Measurements from ENCODE around the gene MPP4. TPM values are rescaled to one million over a fixed set of nuclear protein-coding genes. Genes with fewer than 3 reads are reported as not detected.
A peak's percentile ranks its signal among the peaks of the same experiment; 100 is the strongest.

MPP4 gene
- total and polyA plus RNA-seq, 10 of the 15 experiments (the other 5 are each of a cell fraction or from before 2014, with no cell fraction given) = 0.03 to 0.14 (median 0.05) TPM; not detected in 4

DNA sequence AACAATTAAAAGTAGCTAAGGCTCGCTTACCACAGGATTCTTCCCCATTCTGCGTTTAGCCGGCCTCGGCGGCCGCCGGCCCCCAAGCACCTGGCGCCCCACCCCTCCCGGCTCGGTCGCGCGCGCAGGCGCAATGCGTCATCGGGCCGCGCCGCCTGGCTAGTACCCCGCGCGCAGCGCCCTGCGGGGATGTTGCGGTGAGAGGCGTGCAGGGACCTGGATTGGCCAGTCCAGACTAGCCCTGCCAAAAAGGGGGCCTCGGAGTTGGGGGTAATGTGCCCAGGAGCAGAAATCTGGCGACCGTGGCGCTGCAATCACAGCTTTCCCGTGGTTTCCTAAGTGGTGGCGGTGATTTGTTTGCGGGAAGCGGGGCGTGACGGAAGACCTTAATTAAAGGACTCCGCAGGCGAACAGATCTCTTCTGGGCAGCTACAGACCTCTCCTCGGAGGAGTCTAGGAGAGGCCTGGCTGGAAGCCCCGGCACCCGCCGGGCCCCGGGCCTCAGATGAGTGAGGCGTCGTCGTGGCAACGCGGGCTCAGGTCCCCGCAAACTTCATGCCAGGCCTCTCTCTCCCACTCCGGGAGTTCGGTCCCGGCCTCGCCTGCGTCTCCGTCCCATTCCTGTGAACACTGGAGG lies 55.7 kb downstream of the MPP4 start (continued):
- TF ChIP-seq, protein P1, sequence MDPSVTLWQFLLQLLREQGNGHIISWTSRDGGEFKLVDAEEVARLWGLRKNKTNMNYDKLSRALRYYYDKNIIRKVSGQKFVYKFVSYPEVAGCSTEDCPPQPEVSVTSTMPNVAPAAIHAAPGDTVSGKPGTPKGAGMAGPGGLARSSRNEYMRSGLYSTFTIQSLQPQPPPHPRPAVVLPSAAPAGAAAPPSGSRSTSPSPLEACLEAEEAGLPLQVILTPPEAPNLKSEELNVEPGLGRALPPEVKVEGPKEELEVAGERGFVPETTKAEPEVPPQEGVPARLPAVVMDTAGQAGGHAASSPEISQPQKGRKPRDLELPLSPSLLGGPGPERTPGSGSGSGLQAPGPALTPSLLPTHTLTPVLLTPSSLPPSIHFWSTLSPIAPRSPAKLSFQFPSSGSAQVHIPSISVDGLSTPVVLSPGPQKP (IDR thresholded peaks at IDR 0.05; ENCODE audit: low read depth, low read length) = no peak
- TF ChIP-seq SMAD5 (IDR thresholded peaks at IDR 0.05; ENCODE audit: low read depth) (no peak), EP300 (IDR thresholded peaks at IDR 0.05; ENCODE audit: borderline replicate concordance in 1 of 2, control insufficient read depth in 1 of 2, low read depth in 2 of 2, low read length in 2 of 2) (0 out of 4 replicates have a peak, but pooled peaks of 1 of the 2 experiments have one; percentile 17), MTA3 (IDR thresholded peaks at IDR 0.05; ENCODE audit: borderline replicate concordance, low read length) (peak; percentile 4; the same call in 1 of the 2 replicates), NFYB (IDR thresholded peaks at IDR 0.05; ENCODE audit: insufficient read depth, low read depth, low read length) (no peak), ESRRA (IDR thresholded peaks at IDR 0.05; ENCODE audit: low read length) (no peak), NRF1 (conservative IDR thresholded peaks at IDR 0.05; ENCODE audit: low read depth, low read length) (peak; percentile 61), CREB1 (IDR thresholded peaks at IDR 0.05; ENCODE audit: low read depth) (peak; percentile 97), NR2C1 (IDR thresholded peaks at IDR 0.05) (no peak), RUNX3 (IDR thresholded peaks at IDR 0.05; ENCODE audit: low read length) (peak; percentile 90), CREM (IDR thresholded peaks at IDR 0.05; ENCODE audit: low read depth) (peak; percentile 98), RFX5 (IDR thresholded peaks at IDR 0.05; ENCODE audit: low read depth, low read length) (no peak), EED (IDR thresholded peaks at IDR 0.05; ENCODE audit: low read depth) (no peak), CHD2 (IDR thresholded peaks at IDR 0.05; ENCODE audit: borderline replicate concordance, low read depth, low read length) (0 out of 2 replicates have a peak, but pooled peaks have one; percentile 8), ZNF207 (IDR thresholded peaks at IDR 0.05; ENCODE audit: borderline replicate concordance) (0 out of 2 replicates have a peak, but pooled peaks have one; percentile 74), HDGF (IDR thresholded peaks at IDR 0.05) (no peak)
- TF ChIP-seq, protein P2, sequence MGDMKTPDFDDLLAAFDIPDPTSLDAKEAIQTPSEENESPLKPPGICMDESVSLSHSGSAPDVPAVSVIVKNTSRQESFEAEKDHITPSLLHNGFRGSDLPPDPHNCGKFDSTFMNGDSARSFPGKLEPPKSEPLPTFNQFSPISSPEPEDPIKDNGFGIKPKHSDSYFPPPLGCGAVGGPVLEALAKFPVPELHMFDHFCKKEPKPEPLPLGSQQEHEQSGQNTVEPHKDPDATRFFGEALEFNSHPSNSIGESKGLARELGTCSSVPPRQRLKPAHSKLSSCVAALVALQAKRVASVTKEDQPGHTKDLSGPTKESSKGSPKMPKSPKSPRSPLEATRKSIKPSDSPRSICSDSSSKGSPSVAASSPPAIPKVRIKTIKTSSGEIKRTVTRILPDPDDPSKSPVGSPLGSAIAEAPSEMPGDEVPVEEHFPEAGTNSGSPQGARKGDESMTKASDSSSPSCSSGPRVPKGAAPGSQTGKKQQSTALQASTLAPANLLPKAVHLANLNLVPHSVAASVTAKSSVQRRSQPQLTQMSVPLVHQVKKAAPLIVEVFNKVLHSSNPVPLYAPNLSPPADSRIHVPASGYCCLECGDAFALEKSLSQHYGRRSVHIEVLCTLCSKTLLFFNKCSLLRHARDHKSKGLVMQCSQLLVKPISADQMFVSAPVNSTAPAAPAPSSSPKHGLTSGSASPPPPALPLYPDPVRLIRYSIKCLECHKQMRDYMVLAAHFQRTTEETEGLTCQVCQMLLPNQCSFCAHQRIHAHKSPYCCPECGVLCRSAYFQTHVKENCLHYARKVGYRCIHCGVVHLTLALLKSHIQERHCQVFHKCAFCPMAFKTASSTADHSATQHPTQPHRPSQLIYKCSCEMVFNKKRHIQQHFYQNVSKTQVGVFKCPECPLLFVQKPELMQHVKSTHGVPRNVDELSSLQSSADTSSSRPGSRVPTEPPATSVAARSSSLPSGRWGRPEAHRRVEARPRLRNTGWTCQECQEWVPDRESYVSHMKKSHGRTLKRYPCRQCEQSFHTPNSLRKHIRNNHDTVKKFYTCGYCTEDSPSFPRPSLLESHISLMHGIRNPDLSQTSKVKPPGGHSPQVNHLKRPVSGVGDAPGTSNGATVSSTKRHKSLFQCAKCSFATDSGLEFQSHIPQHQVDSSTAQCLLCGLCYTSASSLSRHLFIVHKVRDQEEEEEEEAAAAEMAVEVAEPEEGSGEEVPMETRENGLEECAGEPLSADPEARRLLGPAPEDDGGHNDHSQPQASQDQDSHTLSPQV (IDR thresholded peaks at IDR 0.05) = no peak
- TF ChIP-seq, protein P3, sequence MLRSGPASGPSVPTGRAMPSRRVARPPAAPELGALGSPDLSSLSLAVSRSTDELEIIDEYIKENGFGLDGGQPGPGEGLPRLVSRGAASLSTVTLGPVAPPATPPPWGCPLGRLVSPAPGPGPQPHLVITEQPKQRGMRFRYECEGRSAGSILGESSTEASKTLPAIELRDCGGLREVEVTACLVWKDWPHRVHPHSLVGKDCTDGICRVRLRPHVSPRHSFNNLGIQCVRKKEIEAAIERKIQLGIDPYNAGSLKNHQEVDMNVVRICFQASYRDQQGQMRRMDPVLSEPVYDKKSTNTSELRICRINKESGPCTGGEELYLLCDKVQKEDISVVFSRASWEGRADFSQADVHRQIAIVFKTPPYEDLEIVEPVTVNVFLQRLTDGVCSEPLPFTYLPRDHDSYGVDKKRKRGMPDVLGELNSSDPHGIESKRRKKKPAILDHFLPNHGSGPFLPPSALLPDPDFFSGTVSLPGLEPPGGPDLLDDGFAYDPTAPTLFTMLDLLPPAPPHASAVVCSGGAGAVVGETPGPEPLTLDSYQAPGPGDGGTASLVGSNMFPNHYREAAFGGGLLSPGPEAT (IDR thresholded peaks at IDR 0.05; ENCODE audit: low read depth) = peak; percentile 59
- TF ChIP-seq, protein P4, sequence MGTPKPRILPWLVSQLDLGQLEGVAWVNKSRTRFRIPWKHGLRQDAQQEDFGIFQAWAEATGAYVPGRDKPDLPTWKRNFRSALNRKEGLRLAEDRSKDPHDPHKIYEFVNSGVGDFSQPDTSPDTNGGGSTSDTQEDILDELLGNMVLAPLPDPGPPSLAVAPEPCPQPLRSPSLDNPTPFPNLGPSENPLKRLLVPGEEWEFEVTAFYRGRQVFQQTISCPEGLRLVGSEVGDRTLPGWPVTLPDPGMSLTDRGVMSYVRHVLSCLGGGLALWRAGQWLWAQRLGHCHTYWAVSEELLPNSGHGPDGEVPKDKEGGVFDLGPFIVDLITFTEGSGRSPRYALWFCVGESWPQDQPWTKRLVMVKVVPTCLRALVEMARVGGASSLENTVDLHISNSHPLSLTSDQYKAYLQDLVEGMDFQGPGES (IDR thresholded peaks at IDR 0.05) = no peak
- TF ChIP-seq, protein P5, sequence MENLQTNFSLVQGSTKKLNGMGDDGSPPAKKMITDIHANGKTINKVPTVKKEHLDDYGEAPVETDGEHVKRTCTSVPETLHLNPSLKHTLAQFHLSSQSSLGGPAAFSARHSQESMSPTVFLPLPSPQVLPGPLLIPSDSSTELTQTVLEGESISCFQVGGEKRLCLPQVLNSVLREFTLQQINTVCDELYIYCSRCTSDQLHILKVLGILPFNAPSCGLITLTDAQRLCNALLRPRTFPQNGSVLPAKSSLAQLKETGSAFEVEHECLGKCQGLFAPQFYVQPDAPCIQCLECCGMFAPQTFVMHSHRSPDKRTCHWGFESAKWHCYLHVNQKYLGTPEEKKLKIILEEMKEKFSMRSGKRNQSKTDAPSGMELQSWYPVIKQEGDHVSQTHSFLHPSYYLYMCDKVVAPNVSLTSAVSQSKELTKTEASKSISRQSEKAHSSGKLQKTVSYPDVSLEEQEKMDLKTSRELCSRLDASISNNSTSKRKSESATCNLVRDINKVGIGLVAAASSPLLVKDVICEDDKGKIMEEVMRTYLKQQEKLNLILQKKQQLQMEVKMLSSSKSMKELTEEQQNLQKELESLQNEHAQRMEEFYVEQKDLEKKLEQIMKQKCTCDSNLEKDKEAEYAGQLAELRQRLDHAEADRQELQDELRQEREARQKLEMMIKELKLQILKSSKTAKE (IDR thresholded peaks at IDR 0.05; ENCODE audit: low read depth, poor library complexity, severe bottlenecking) = no peak
